K562 (cell line): ENCODE results near the gene EDARADD. TPM values are rescaled to one million over a fixed set of nuclear protein-coding genes. Genes with fewer than 3 reads are reported as not detected.

ENCODE experiments used
- CBFA2T2 ChIP-seq: fragments of 450-650 bp; conservative IDR thresholded peaks from 2 replicates; pipeline ENCODE4 v1.6.1; 2017; ENCODE audit warnings: mild to moderate bottlenecking
- CBX3 ChIP-seq, 2 experiments: IDR thresholded peaks; 1 replicate in 1 of 2; 2 replicates in 1 of 2; pipeline ENCODE4 v1.6.1; 2012; ENCODE audit warnings: inconsistent platforms in 2 of 2, low read length in 2 of 2, borderline replicate concordance in 1 of 2, control low read depth in 1 of 2
- CHAMP1 ChIP-seq: fragments of 450-650 bp; IDR thresholded peaks from 2 replicates; pipeline ENCODE4 v1.6.1; 2016; ENCODE audit warnings: mild to moderate bottlenecking
- L3MBTL2 ChIP-seq: fragments of 450-650 bp; IDR thresholded peaks from 2 replicates; pipeline ENCODE4 v1.6.1; 2016; ENCODE audit warnings: mild to moderate bottlenecking, moderate library complexity
- MGA ChIP-seq: fragments of 450-650 bp; IDR thresholded peaks from 2 replicates; pipeline ENCODE4 v1.6.1; 2016; ENCODE audit warnings: mild to moderate bottlenecking, moderate library complexity
- NCOR1 ChIP-seq: fragments of 450-650 bp; IDR thresholded peaks from 2 replicates; pipeline ENCODE4 v1.6.1; 2016; ENCODE audit warnings: mild to moderate bottlenecking, moderate library complexity
- PHF20 ChIP-seq: fragments of 450-650 bp; IDR thresholded peaks from 2 replicates; pipeline ENCODE4 v1.6.1; 2018; ENCODE audit not compliant: partially characterized antibody
- SMARCE1 ChIP-seq: fragments of 450-650 bp; IDR thresholded peaks from 2 replicates; pipeline ENCODE4 v1.7.1; 2016; ENCODE audit warnings: mild to moderate bottlenecking
- TOE1 ChIP-seq, 2 experiments: fragments of 450-650 bp in 1 of 2; sonication (generic) in 1 of 2; formaldehyde crosslinking in 1 of 2; IDR thresholded peaks; 2 replicates each; pipeline versions ENCODE4 v1.7.1 to v1.8.0; 2016 to 2022; ENCODE audit warnings: borderline replicate concordance in 2 of 2, mild to moderate bottlenecking in 2 of 2, antibody characterized with exemption in 1 of 2, inconsistent platforms in 1 of 2, low read depth in 1 of 2, missing genetic modification reagents in 1 of 2, moderate library complexity in 1 of 2
- ZBTB2 ChIP-seq: fragments of 450-650 bp; IDR thresholded peaks from 2 replicates; pipeline ENCODE4 v1.6.1; 2016; ENCODE audit warnings: antibody characterized with exemption
- ZC3H8 ChIP-seq: fragments of 450-650 bp; IDR thresholded peaks from 2 replicates; pipeline ENCODE4 v1.6.1; 2017
- ZNF165 ChIP-seq: fragments of 250-450 bp; sonication (Bioruptor Pico); IDR thresholded peaks from 2 replicates; pipeline ENCODE4 v1.4.0; 2020; ENCODE audit warnings: borderline replicate concordance
- ZNF57 ChIP-seq: fragments of 450-650 bp; formaldehyde crosslinking; IDR thresholded peaks from 2 replicates; pipeline ENCODE4 v1.4.0; 2020; ENCODE audit warnings: mild to moderate bottlenecking, moderate library complexity
- polyA plus RNA-seq, 8 experiments: library from polyadenylated mRNA; depleted of rRNA in 4 of 8; stranded (reverse) in 5 of 8; unstranded in 3 of 8; fragments of >200 nt; fragmentation: Nextera tagmentation in 2 of 8; fragmentation: Illumina TruSeq in 1 of 8; extraction: Ambion mirVana in 2 of 8; extraction: Trizol in 1 of 8; gene quantifications; 2 replicates each; pipeline versions ENCODE4 v1.2.1 to v1.2.3, GENCODE V29; 2011 to 2014; ENCODE audit warnings: inconsistent platforms in 1 of 8, missing spikeins in 1 of 8
- total RNA-seq, 7 experiments: library from RNA; depleted of rRNA in 6 of 7; stranded (reverse); fragments of >200 nt in 6 of 7; fragmentation: Illumina TruSeq in 2 of 7; extraction: Trizol in 2 of 7; gene quantifications; 2 replicates each; pipeline versions ENCODE4 v1.2.1 to v1.2.3, GENCODE V29; 2011 to 2021; ENCODE audit warnings: low replicate concordance in 1 of 7

Gene EDARADD
- total and polyA plus RNA-seq, 9 of the 15 experiments (the other 6 are each of a cell fraction or from before 2014, with no cell fraction given) = 0.46 to 32.4 (median 20.6) TPM

GRCh38 chr1:236532850-236533249 is 138.8 kb downstream of the EDARADD start (continued):
- TF ChIP-seq MGA (no peak), NCOR1 (peak; percentile 89), ZNF57 (no peak), CBX3 (IDR thresholded peaks at IDR 0.05; ENCODE audit: borderline replicate concordance in 1 of 2, low read length in 2 of 2) (peak in 1 of 2 experiments; percentile 27; a peak in 1 of 3 replicates), PHF20 (no peak), ZNF165 (no peak), TOE1 (IDR thresholded peaks at IDR 0.05; ENCODE audit: borderline replicate concordance) (0 out of 2 replicates have a peak, but pooled peaks have one; percentile 12), TOE1 (CRISPR knock-in tag; IDR thresholded peaks at IDR 0.05; ENCODE audit: borderline replicate concordance, low read depth) (no peak), L3MBTL2 (0 out of 2 replicates have a peak, but pooled peaks have one; percentile 10), SMARCE1 (peak; percentile 90), CBFA2T2 (peak; percentile 88), ZC3H8 (no peak), ZBTB2 (0 out of 2 replicates have a peak, but pooled peaks have one; percentile 53), CHAMP1 (peak; percentile 62; the same call in 1 of the 2 replicates)
